HG03565 (cell line): ENCODE results near the gene ZWILCH.

Experiments used
- ATAC-seq: cut with Tn5 transposase; IDR thresholded peaks from one replicate; pipeline ENCODE4 v1.9.1; 2021; ENCODE audit warnings: mild to moderate bottlenecking, moderate library complexity; ENCODE audit not compliant: unreplicated experiment

Gene ZWILCH

GRCh38 chr15:66535056-66535455, 29.9 kb downstream of the ZWILCH start:
- no peak for ATAC-seq

- ATAC-seq: no peak
Observed at GRCh38 chr15:66542896-66543295, 37.8 kb downstream of the ZWILCH start.

GRCh38 chr15:66545255-66545654, 40.1 kb downstream of the ZWILCH start:
- no peak for ATAC-seq

- no peak for ATAC-seq
Observed at GRCh38 chr15:66555685-66556084, 50.6 kb downstream of the ZWILCH start.

- no peak for ATAC-seq
Observed at GRCh38 chr15:66558271-66558670, 53.1 kb downstream of the ZWILCH start.

GRCh38 chr15:66560856-66561525, 55.9 kb downstream of the ZWILCH start:
- ATAC-seq: no peak

GRCh38 chr15:66563126-66563525, 58.0 kb downstream of the ZWILCH start:
- ATAC-seq: no peak

GRCh38 chr15:66563566-66564110, 58.5 kb downstream of the ZWILCH start:
- ATAC-seq: no peak

- no peak for ATAC-seq
Observed at GRCh38 chr15:66564136-66565041, 59.3 kb downstream of the ZWILCH start.

GRCh38 chr15:66565141-66565641, 60.1 kb downstream of the ZWILCH start:
- no peak for ATAC-seq

- ATAC-seq: no peak
Observed at GRCh38 chr15:66565741-66566144, 60.6 kb downstream of the ZWILCH start, which contains the start of gene LCTL. LCTL (minus strand) TSS chr15:66565998; CDS start chr15:66565365, 633 bp downstream.

- ATAC-seq: no peak
Observed at GRCh38 chr15:66566963-66567531, 61.9 kb downstream of the ZWILCH start.

- ATAC-seq: no peak
Observed at GRCh38 chr15:66567897-66568296, 62.8 kb downstream of the ZWILCH start.

GRCh38 chr15:66569461-66570137, 64.5 kb downstream of the ZWILCH start:
- ATAC-seq: no peak

GRCh38 chr15:66570327-66570726, 65.2 kb downstream of the ZWILCH start:
- no peak for ATAC-seq

- no peak for ATAC-seq
Observed at GRCh38 chr15:66570842-66571478, 65.8 kb downstream of the ZWILCH start.

- ATAC-seq: no peak
Observed at GRCh38 chr15:66572146-66572545, 67.0 kb downstream of the ZWILCH start.

- no peak for ATAC-seq
Observed at GRCh38 chr15:66573348-66573718, 68.2 kb downstream of the ZWILCH start.

GRCh38 chr15:66573719-66574595, 68.8 kb downstream of the ZWILCH start:
- ATAC-seq: no peak
